H9 (cell line): ENCODE results near the gene NBEA. TPM values are rescaled to one million over a fixed set of nuclear protein-coding genes. Genes with fewer than 3 reads are reported as not detected.

Experiments
- DNase-seq: peaks from one replicate; pipeline ENCODE4 v3.0.0-alpha.2; 2017
- H2AFZ ChIP-seq: one replicate; pipeline ENCODE4 v1.6.1; 2013; ENCODE audit warnings: mild to moderate bottlenecking, low read length, control low read depth, moderate library complexity
- H2AK5ac ChIP-seq: 2 replicates; pipeline ENCODE4 v1.6.1; 2013; ENCODE audit warnings: low read length, control low read depth, mixed read lengths; ENCODE audit not compliant: insufficient read length
- H2BK120ac ChIP-seq: one replicate; pipeline ENCODE4 v1.6.1; 2013; ENCODE audit warnings: low read depth, mild to moderate bottlenecking, low read length, control low read depth, inconsistent platforms; ENCODE audit not compliant: poor library complexity, severe bottlenecking
- H2BK12ac ChIP-seq: 2 replicates; pipeline ENCODE4 v1.6.1; 2013; ENCODE audit warnings: low read length, control low read depth, mixed read lengths, low read depth; ENCODE audit not compliant: insufficient read length
- H2BK15ac ChIP-seq: 2 replicates; pipeline ENCODE4 v1.6.1; 2013; ENCODE audit warnings: low read depth, low read length, control low read depth
- H2BK20ac ChIP-seq: one replicate; pipeline ENCODE4 v1.6.1; 2013; ENCODE audit warnings: low read depth, mild to moderate bottlenecking, low read length, control low read depth, inconsistent platforms; ENCODE audit not compliant: poor library complexity, severe bottlenecking
- H2BK5ac ChIP-seq: 2 replicates; pipeline ENCODE4 v1.6.1; 2013; ENCODE audit warnings: low read length, control low read depth, mixed read lengths; ENCODE audit not compliant: insufficient read length
- H3K14ac ChIP-seq: 2 replicates; pipeline ENCODE4 v1.6.1; 2013; ENCODE audit warnings: low read length, control low read depth; ENCODE audit not compliant: insufficient read depth
- H3K18ac ChIP-seq: 2 replicates; pipeline ENCODE4 v1.6.1; 2013; ENCODE audit warnings: low read depth, mild to moderate bottlenecking, mixed read lengths, low read length, control low read depth; ENCODE audit not compliant: insufficient read length
- H3K23ac ChIP-seq: 2 replicates; pipeline ENCODE4 v1.6.1; 2013; ENCODE audit warnings: low read length, control low read depth, mixed read lengths, low read depth; ENCODE audit not compliant: insufficient read length
- H3K23me2 ChIP-seq: 2 replicates; pipeline ENCODE4 v1.6.1; 2013; ENCODE audit warnings: low read depth, mild to moderate bottlenecking, mixed read lengths, low read length, control low read depth; ENCODE audit not compliant: insufficient read length, poor library complexity, severe bottlenecking
- H3K27ac ChIP-seq: 2 replicates; pipeline ENCODE4 v1.5.1; 2013; ENCODE audit warnings: low read length, control low read depth, mixed read lengths, low read depth; ENCODE audit not compliant: insufficient read length
- H3K27me3 ChIP-seq: 2 replicates; pipeline ENCODE4 v1.6.1; 2013; ENCODE audit warnings: low read length, control low read depth, inconsistent platforms; ENCODE audit not compliant: insufficient read depth
- H3K4ac ChIP-seq: 2 replicates; pipeline ENCODE4 v1.6.1; 2013; ENCODE audit warnings: low read depth, mild to moderate bottlenecking, control low read depth, inconsistent platforms, low read length, moderate library complexity
- H3K4me1 ChIP-seq: 2 replicates; pipeline ENCODE4 v1.6.1; 2013; ENCODE audit warnings: low read length, control low read depth, inconsistent platforms; ENCODE audit not compliant: insufficient read depth
- H3K4me2 ChIP-seq: 2 replicates; pipeline ENCODE4 v1.6.1; 2013; ENCODE audit warnings: low read length, control low read depth, mixed read lengths; ENCODE audit not compliant: insufficient read length, insufficient read depth
- H3K56ac ChIP-seq: 2 replicates; pipeline ENCODE4 v1.6.1; 2013; ENCODE audit warnings: low read depth, mild to moderate bottlenecking, mixed read lengths, low read length, control low read depth; ENCODE audit not compliant: insufficient read length
- H3K79me1 ChIP-seq: 2 replicates; pipeline ENCODE4 v1.6.1; 2013; ENCODE audit warnings: low read depth, mild to moderate bottlenecking, moderate library complexity, low read length, control low read depth, inconsistent platforms; ENCODE audit not compliant: insufficient read depth, poor library complexity, severe bottlenecking
- H3K79me2 ChIP-seq: 2 replicates; pipeline ENCODE4 v1.6.1; 2013; ENCODE audit warnings: low read length, control low read depth, inconsistent platforms; ENCODE audit not compliant: insufficient read depth
- H3K9ac ChIP-seq: 2 replicates; pipeline ENCODE4 v1.6.1; 2013; ENCODE audit warnings: low read length, control low read depth, mixed read lengths; ENCODE audit not compliant: insufficient read length; ENCODE audit errors: extremely low read depth
- H3K9me3 ChIP-seq: one replicate; pipeline ENCODE4 v1.6.1; 2013; ENCODE audit warnings: low read depth, low read length, inconsistent platforms; ENCODE audit not compliant: control insufficient read depth
- H3T11ph ChIP-seq: one replicate; pipeline ENCODE4 v1.6.1; 2013; ENCODE audit warnings: mild to moderate bottlenecking, low read length, control low read depth, inconsistent platforms
- H4K20me1 ChIP-seq: one replicate; pipeline ENCODE4 v1.6.1; 2013; ENCODE audit not compliant: control insufficient read depth, insufficient read length, insufficient read depth
- H4K5ac ChIP-seq: 2 replicates; pipeline ENCODE4 v1.6.1; 2013; ENCODE audit warnings: low read depth, mild to moderate bottlenecking, mixed read lengths, low read length, control low read depth; ENCODE audit not compliant: insufficient read length
- H4K8ac ChIP-seq: replicated peaks from 2 replicates; pipeline ENCODE4 v1.6.1; 2013; ENCODE audit warnings: low read length, control low read depth, mixed read lengths, low read depth; ENCODE audit not compliant: insufficient read length
- H4K91ac ChIP-seq: 2 replicates; pipeline ENCODE4 v1.6.1; 2013; ENCODE audit warnings: low read depth, mild to moderate bottlenecking, moderate library complexity, mixed read lengths, low read length, control low read depth; ENCODE audit not compliant: insufficient read length
- H3K27ac Mint-ChIP-seq, 3 experiments: 2 replicates in 2 of 3; 3 replicates in 1 of 3; pipeline ENCODE4 v1.8.0; 2020 to 2021; ENCODE audit warnings: mixed read lengths in 3 of 3, mild to moderate bottlenecking in 1 of 3, moderate library complexity in 1 of 3
- H3K27me3 Mint-ChIP-seq: 2 replicates; pipeline ENCODE4 v1.8.0; 2021; ENCODE audit warnings: low read depth, mild to moderate bottlenecking, moderate library complexity, mixed read lengths
- H3K36me3 Mint-ChIP-seq, 3 experiments: 2 replicates in 2 of 3; 3 replicates in 1 of 3; pipeline ENCODE4 v1.8.0; 2020 to 2021; ENCODE audit warnings: low read depth in 3 of 3, mixed read lengths in 3 of 3; ENCODE audit not compliant: insufficient read depth in 1 of 3
- H3K4me1 Mint-ChIP-seq, 2 experiments: 2 replicates each; pipeline ENCODE4 v1.8.0; 2020; ENCODE audit warnings: mixed read lengths in 2 of 2
- H3K4me3 Mint-ChIP-seq, 2 experiments: 2 replicates in 1 of 2; 3 replicates in 1 of 2; pipeline ENCODE4 v1.8.0; 2020 to 2021; ENCODE audit warnings: mild to moderate bottlenecking in 2 of 2, mixed read lengths in 2 of 2, moderate library complexity in 1 of 2
- H3K9me3 Mint-ChIP-seq, 2 experiments: 2 replicates in 1 of 2; 3 replicates in 1 of 2; pipeline ENCODE4 v1.8.0; 2020; ENCODE audit warnings: mild to moderate bottlenecking in 2 of 2, mixed read lengths in 2 of 2, moderate library complexity in 1 of 2
- total RNA-seq: library from RNA; stranded (reverse); gene quantifications from 2 replicates; pipeline ENCODE4 v1.2.1, GENCODE V29; 2021
- TF ChIP-seq, protein P1 (sequence below): fragments of 200-600 bp; sonication (generic); conservative IDR thresholded peaks from 3 replicates; pipeline ENCODE4 v1.8.0; 2021; ENCODE audit warnings: antibody characterized with exemption, mild to moderate bottlenecking

NBEA gene
- total RNA-seq, 1 experiment from 2014 or later = 17.3 TPM

DNA sequence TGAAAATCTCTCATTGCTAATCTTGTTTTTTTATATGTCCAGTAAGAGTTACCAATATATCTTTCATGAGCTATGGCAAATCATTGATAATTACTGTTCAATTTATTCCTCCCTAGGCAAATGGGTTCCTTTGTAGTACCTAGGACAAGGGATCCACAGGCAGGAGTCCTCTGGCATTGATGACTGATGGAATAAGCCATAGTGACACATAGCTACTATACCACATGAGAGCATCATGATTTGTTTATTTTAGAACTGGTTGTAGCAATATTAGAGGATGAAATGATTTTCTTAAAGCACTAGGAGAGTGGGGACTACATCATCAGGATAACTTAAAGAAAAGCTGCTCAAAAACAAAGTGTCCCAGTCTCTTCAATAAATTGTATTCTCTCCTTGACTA, 556.2 kb downstream of the NBEA start:
- no peaks in the 10 kb centered on the region for H4K20me1 ChIP-seq
- no peaks in the 10 kb centered on the region for H3K27me3 Mint-ChIP-seq
- TF ChIP-seq, protein P1, sequence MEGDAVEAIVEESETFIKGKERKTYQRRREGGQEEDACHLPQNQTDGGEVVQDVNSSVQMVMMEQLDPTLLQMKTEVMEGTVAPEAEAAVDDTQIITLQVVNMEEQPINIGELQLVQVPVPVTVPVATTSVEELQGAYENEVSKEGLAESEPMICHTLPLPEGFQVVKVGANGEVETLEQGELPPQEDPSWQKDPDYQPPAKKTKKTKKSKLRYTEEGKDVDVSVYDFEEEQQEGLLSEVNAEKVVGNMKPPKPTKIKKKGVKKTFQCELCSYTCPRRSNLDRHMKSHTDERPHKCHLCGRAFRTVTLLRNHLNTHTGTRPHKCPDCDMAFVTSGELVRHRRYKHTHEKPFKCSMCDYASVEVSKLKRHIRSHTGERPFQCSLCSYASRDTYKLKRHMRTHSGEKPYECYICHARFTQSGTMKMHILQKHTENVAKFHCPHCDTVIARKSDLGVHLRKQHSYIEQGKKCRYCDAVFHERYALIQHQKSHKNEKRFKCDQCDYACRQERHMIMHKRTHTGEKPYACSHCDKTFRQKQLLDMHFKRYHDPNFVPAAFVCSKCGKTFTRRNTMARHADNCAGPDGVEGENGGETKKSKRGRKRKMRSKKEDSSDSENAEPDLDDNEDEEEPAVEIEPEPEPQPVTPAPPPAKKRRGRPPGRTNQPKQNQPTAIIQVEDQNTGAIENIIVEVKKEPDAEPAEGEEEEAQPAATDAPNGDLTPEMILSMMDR = no peak
- H4K5ac ChIP-seq = no peak overlapping the region
- DNase-seq = no peak
- no peak overlapping the region for H2BK5ac ChIP-seq
- no peak overlapping the region for H3K18ac ChIP-seq
- H2AFZ ChIP-seq = no peak overlapping the region
- no peak overlapping the region for H2BK20ac ChIP-seq
- H3K27ac Mint-ChIP-seq = no peak overlapping the region
- H3K23ac ChIP-seq = no peak overlapping the region
- no peaks in the 10 kb centered on the region; a peak in 1 of 5 replicates for H3K9me3 Mint-ChIP-seq
- no peak overlapping the region for H4K91ac ChIP-seq
- H2BK120ac ChIP-seq = no peak overlapping the region
- H3K79me1 ChIP-seq = no peaks in the 10 kb centered on the region
- H3K56ac ChIP-seq = no peak overlapping the region
- H3K4me3 Mint-ChIP-seq = no peak overlapping the region
- H3K36me3 Mint-ChIP-seq = no peaks in the 10 kb centered on the region
- no peak overlapping the region for H3K27ac ChIP-seq
- no peaks in the 10 kb centered on the region for H3K27me3 ChIP-seq
- no peak overlapping the region for H4K8ac ChIP-seq
- H3K9me3 ChIP-seq = no peaks in the 10 kb centered on the region
- H2BK12ac ChIP-seq = no peak overlapping the region
- H3K23me2 ChIP-seq = no peaks in the 10 kb centered on the region
- no peak overlapping the region for H3K4ac ChIP-seq
- no peaks in the 10 kb centered on the region for H3K79me2 ChIP-seq
- no peak overlapping the region for H2BK15ac ChIP-seq
- H3K14ac ChIP-seq = no peak overlapping the region
- H3K4me1 Mint-ChIP-seq = peaks cover 0 to 5% of the 10 kb centered on the region in 2 experiments; a peak in 2 of 4 replicates
- H3K9ac ChIP-seq = no peak overlapping the region
- no peaks in the 10 kb centered on the region for H3K4me1 ChIP-seq
- H3T11ph ChIP-seq = no peak overlapping the region
- no peak overlapping the region for H3K4me2 ChIP-seq
- H2AK5ac ChIP-seq = no peak overlapping the region
